SIG-M5 (cell line): ENCODE results near the gene TEN1.

Source experiments
- DNase-seq: peaks from one replicate; lab custom pipeline; 2025; lab: John Stamatoyannopoulos, UW

Gene TEN1

DNA sequence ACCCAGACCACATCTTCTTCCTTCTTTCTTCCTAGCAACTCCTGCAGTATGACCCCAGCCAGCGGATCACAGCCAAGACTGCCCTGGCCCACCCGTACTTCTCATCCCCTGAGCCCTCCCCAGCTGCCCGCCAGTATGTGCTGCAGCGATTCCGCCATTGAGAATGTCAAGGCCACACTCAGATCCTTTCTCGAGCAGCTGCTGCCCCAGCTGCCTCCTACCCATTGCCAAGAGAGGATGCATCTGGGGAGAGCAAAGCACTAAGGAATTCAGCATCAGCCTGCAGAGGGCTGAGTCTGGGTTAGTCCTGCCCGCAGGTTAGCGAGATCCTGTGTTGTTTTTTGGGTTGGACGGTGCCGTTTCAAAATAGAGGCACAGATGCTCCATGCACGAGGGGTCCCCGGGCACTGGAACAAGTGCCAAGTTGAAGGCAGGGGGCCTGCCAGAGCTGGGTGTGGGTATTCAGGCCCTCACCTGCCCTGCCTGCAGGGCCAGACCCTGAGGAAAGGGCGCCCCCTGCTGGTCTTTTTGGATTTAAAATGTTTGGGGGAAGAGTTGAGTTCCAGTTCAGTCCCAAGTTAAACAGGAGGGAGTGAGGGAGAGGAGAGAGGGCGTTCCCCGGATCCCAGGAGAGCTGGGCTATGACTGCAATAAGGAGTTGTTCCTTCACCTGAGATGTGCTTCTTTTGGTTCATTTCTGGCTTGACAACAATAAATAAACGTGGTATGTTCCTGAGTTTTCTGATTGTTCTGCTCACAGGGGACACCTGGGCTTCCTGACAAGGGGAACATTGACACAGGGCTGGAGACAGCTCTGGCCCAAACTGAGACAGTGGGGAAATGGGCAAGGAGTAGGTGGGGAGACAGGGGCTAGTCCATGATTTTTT lies 26.5 kb downstream of the TEN1 start:
- no peak for DNase-seq

DNA sequence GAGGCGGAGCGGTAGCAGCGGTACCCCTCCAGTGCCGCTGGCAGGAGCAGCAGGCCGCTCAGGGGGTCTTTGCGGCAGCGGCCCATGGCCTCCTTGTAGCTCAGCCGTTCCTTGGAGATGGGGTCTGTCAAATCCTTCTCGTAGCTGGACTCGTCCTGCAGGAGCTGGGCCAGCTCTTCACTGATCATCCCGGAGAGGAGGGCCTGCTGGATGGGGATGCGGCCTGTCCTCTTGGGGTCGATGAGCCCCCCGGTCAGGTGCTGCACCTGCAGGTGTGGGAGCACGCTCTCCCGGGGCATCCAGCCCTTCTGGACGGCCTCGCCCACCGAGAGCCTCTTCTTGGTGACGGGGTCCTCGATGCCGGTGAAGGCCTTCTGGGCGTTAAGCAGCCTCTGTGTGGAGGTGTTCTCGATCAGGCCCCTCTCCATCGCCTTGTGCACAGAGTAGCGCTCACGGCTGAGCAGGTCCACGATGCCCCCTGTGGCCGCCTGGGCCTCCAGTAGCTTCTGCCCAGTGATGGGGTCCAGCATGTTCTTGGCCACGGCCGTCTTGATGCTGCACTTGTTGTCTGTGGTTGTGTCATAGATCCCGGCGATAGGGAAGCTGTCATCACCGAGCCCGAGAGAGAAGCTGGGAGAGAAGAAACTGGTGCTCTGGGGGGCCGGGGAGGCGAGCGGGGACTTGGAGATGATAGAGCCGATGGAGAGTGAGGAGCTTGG lies 28.2 kb downstream of the TEN1 start:
- DNase-seq = no peak

DNA sequence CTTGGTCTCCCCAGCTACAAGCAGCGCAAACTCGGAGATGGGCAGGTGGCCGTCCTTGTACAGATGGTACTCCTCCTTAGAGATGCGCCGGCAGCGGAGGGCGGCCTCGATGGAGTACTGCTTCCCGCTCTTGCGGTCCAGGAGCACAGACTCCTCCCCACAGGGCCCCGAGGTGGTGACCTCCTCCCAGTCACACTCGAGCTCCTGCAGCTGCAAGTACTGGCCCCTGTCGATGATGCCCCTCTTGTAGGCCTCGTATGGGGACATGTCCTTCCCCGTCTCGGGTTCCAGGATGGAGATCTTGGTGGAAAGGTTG lies 28.8 kb downstream of the TEN1 start:
- DNase-seq = no peak

DNA sequence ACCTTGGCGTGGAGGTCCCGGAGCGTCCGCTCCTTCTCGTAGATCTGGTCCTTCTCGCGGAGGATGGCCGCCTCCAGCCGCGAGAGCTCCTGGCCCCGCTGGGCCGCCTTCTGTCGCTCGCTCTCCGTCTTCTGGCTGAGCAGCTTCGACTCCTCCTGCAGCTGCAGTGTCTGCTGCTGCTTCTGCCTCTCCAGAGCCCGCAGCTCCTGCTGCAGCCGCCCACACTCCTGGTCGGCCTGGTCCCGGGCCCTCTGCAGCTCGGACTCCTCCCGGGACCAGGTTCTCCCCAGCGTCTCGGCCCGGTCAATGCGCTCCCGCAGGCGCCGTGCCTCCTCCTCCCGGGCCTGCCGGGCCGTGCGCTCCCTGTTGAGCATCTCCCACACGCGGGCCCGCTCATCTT lies 29.2 kb downstream of the TEN1 start:
- no peak for DNase-seq

DNA sequence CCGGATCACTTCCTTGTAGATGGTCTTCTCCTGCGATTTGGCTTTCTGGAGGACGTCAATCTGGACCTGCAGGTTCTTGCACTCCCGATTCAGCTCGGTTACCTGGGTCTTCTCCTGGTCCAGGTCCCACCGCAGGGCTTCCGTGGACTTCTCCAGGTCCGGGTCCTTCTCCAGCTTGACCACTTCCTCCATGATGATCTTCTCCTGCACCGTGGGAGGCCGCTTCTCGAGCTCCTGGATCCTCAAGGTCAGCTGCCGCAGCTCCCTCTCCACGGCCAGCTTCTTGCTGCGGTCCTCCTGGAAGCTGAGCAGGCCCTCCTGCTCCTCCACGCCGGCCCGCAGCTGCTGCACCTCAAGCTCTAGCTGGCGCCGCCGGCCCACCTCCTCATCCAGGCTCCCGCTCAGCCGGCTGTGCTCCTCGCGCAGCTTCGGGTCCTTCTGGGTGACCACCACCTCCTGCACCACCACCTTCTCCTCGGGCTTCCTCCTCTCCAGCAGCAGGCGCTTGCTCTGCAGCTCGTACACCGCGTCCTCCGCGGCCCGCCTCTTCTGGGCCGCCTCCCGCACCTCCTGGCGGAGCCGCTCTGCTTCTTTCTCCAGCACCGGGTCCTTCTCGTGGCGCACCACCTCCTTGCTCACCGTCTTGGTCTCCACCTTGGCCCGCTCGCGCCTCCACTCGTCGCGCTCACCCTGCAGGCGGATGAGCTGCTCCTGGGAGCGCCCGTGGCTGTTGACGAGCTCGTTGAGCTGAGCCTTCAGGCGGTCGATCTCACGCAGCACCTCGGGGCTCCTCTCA lies 29.8 kb downstream of the TEN1 start:
- DNase-seq = no peak

DNA sequence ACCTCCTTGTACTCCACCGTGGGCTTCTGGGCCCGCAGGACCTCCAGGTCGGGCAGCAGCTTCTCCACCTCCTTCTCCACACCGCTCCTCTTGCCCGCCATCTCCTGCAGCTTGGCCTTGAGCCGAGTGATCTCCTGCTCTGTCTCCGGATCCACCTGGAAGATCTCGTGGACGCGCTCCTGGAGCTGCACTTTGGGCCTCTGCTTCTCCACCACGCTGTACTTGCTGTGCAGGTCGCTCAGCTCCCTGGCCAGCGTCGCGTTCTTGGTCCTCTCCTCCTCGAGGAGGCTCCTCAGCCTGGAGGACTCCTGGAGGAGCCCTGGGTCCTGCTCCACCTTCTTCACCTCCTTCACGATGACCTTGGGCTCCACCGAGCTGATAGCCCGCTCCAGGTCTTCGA lies 30.4 kb downstream of the TEN1 start:
- no peak for DNase-seq

DNA sequence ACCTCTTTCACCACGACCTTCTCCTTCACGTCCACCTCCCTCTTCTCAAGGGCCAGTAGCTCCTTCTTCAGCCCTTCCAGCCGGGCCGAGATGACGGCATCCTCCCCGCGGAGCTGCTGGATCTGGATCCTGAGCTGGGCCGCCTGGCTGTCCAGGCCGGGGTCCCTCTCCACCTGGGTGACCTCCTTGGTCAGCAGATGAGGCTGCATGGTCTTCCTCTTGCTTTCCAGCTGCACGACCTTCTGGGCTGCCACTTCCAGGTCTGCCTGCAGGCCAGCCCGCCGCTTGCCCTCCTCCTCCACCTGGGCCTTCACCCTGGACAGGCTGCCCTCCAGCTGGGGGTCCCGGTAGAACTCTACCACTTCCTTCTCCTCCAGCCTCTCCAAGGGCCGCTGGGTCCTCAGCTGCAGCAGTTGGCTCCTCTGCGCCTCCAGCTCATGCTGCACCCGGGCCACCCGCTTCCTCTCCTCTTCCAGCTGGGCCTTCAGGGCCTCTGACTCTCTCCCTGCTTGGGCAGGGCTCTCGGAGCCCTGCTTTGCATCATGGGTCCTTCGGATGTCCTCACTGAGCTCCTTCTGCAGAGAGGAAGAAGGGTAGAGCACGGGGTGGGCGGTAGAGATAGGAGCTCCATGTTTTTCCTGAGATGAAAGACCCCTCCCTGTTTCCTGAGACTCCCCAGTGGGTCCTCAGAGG lies 31.1 kb downstream of the TEN1 start:
- no peak for DNase-seq

DNA sequence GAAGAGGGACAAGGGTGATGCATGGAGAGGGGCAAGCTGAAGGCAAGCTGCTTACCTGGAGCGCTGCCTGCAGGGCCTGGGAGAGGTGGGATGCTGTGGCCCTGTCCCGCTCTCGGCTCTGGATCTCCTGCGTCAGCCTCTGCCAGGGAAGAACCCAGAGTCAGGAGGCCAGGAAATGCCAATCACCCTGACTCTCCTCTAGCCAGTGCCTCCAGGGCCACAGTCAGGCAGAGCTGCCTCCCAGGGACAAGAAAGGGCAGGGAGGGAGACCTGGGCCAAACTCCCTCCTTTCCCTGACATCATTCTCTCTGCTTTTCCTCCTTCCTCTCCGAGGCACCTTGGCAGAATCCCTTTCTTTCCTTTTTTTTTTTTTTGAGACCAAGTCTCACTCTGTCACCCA lies 32.9 kb downstream of the TEN1 start:
- DNase-seq = no peak

DNA sequence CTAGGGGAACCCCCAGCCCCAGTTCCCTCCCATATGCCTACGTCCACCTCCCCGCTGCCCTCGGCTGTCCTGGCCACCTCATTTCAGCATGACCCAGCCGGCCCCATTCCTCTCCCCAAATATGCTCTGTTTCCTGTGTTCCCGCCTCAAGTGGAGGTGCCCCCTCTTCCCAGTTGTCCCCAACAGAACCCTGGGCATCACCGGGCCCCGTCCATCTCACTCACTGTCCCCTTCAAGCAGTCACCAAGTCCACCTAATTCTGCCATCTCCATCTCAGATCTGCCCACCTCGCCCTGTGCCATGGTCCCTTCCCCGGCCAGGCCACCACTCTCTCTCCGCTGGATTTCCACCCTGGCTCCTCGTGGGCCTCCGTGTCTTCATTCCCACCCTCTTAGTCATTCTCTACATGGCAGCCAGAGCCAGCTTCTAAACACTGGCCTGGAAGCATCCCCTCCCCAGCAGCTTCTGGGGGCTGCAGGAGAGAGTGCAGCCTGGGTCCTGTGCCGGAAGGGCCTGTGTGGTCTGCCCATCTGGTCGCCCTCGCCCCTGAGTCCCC lies 34.4 kb downstream of the TEN1 start:
- no peak for DNase-seq

DNA sequence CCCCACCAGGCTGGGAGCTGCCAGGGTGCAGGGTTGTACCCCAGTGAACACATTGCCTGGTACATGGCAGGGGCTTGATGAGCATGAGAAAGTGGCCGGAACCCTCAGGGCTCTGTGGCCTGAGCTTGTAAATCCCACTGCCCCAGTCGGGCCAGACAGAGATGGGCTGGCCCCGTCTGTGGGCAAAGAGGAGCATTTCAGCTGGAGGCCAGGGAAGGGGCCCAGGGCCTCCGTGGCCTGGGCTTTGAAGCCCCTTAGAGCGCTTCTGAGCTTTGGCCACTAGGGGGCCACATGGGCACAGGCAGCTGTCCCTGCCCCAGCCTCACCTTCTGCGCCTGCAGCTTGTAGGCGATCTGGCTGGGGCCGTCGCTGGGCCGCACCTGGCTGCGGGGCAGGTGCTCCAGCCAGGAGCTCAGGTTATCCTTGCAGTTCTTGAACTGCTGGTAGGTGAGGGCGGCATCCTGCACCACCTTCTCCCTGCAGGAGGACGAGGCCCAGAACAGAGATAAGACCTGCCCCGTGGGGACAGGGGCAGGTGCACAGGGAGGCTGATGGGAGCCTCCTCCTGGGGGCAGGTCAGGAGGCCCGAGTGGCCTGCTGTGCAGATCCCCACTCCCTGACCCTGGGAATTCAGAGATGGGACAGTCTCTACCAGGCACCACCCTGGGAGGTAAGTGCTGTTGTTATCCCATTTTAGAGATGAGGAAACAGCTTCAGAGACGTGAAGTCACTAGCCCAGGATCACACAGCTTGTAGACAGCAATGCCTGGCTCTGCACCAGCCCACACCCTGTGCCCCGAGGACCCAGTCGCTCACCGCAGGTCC lies 35.3 kb downstream of the TEN1 start:
- no peak for DNase-seq

DNA sequence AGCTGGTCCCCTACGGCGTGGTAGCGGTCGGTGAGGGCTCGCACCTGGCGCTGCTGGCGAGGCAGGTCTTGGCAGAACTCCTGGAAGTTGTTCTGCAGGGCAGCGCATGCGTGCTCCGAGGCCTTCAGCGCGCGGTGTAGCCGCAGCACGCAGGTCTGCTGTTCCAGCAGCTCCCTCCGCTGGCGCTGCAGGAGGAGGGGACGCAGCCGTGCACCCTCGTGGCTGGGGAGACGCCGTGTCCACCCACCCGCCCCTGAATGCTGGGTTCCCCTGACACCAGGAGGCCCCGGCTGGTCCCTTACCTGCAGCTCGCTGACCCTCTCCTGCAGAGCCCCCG lies 35.9 kb downstream of the TEN1 start:
- no peak for DNase-seq

DNA sequence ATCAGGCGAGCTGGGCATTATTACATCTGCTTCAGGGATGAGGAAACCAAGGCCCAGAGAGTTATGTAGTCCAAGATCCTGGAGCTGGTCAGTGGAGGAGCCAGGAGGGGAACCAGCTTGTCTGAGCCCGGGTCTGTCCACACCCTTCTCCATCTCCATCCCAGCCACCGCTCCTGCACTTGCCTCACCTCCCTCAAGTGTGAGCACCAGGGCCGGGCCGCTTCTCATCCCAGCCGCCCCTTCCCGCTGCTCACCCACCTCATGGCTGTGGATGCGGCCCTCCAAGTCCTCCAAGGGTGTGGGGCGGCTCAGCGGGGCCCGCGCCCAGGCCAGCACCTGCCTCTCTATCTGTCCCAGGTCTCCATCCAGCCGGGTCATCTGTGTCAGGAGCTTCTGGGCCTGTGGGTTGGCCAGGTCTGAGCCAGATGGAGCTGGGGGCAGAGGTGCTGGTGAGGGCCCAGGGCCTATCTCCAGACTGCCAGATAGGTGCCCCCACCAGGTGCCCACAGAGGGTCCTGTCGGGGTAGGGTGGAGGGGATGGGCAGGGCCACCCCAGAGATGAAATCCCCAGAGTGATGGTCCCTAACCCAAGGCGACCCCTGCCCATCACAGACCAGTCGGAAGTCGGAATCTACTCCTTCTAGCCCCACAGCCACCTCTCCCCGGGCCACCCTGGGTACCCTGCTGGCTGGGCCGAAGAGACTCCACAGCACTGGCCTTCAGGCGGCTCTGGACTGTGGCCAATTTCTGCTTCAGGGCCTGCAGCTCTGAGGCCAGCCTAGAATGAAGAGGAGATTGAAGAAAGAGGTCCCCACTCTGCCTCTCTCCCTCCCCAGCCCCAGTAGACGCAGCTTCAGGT lies 38.7 kb downstream of the TEN1 start:
- DNase-seq = no peak

DNA sequence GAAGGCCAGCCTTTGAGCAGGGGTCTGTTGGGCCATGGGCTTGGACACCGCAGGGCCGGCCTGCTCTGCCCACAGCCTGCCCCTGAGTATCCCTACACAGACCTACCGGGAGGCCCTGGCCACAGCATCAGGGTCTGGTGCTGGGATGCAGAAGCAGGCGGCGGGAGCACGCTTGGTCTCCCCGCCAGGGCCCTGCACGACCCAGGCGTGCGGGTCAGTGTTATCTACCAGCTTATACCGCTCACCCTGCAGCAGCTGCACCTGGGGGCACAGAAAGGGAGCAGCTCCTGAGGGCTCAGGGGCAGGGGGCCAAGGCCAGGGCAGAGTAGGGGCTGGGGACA lies 39.3 kb downstream of the TEN1 start:
- DNase-seq = no peak

DNA sequence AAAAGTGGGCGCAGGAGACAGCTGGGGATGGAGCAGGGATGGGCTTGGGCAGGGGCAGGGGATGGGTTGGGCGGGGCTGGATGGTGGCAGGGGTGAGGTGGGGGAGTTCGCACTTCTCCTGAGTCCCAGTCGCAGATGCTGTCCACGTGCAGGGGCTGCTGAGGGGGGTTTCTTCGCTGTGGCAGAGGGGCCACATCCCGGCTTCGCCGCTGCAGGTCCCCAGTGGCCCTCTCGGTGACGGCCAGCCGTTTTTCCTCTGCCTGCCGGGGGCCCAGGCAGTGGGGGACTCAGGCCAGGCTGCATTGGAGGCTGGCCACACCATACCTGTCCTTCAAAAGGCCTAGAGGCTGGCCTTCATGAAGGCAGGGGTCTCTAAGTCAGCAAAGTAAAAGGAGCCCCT lies 39.8 kb downstream of the TEN1 start:
- no peak for DNase-seq

DNA sequence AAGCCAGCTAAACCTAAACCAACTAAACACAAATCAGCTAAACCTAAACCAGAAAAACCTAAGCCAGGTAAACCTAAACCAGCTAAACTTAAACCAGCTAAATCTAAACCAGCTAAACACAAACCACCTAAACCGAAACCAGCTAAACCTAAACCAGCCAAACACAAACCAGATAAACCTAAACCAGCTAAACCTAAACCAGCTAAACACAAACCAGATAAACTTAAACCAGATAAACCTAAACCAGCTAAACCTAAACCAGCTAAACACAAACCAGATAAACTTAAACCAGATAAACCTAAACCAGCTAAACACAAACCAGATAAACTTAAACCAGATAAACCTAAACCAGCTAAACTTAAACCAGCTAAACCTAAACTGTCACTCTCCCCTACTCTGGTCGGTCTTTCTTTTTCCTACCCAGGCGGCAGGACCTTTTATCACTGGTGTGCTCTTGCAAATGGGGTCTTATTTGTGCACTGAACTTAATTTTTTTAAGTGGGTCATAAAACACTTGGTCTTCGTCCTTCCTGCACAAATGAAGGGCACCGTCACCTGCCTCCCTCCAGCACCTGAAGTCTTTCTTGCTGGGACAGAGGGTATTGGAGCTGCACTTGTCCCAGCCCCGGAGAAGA lies 40.9 kb downstream of the TEN1 start:
- DNase-seq = no peak

DNA sequence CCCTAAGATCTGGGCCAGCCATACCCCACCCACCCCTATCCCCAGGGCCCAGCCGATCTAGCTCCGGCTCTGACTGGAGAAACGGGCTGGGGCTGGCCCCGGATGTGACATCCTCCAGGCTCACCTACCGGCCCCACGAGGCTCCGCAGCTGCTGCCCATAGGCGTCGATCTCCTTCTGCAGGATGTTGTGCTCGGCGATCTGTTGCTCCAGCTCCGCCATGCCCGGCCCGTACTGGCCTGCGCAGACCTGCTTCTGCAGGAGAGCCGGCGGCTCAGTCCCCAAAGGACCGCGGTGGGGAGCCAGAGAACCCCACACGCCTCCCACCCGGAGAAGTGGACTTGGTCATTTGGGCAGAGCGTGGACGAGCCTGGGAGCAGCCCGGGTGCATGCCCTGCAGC lies 43.2 kb downstream of the TEN1 start:
- no peak for DNase-seq

DNA sequence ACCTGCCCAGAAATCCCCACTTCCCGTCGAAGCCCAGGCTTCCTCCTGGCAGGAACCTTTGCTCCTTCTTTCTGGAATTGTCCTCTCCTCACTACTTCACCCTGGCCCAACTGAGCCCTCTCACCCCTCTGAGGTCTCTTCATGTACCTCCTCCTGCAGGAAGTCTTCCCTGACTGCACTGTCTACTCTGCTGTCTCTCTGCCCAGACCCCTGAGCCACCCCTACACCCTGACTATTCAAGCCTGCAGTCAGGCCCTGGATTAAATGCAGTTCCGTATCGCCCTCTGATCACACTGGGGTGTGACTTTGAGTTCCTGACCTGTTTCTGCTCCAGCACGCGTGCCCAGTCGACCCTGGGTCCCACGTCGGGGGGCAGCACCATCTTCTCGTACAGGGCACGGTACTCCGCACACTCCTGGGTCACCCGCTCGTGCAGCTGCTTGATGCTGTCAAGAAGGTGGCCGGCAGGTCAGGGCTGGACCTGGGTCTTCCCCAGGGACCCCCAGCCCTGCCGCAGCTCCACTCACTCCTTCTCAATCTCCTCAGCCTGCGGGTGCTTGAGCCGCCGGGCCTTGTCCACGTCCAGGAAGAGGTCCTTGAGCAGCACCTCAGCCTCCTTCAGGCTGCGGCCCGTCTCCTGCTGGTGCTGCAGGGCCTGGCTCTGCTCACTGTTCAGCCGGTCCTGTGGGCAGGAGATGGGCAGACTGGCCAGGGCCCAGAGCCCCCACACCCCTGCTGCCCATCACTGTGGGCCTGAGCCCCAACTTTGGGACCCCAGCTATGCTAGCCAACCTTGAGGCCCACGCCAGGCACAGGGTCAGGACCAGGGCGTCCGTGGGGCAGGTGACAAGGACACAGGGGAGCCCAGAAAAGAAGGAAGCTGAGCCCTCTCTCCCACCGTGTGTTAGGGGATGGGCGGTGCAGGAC lies 44.2 kb downstream of the TEN1 start:
- DNase-seq = no peak

DNA sequence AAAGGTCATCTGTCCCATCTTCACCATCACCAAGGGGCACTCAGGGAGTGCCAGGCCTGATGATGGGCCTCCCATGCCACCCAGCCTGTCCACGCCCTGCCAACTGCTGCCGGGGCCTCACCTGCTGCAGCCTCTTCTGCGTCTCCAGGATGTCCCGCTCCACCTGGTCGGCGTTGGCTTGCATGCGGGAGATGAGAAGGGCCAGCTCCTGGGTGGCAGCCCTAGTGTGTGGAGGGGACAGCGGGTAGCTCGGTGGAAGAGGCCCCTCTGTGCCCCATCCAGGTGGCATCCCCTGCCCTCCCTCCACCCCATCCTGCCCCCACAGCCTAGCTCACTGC lies 44.8 kb downstream of the TEN1 start:
- no peak for DNase-seq

DNA sequence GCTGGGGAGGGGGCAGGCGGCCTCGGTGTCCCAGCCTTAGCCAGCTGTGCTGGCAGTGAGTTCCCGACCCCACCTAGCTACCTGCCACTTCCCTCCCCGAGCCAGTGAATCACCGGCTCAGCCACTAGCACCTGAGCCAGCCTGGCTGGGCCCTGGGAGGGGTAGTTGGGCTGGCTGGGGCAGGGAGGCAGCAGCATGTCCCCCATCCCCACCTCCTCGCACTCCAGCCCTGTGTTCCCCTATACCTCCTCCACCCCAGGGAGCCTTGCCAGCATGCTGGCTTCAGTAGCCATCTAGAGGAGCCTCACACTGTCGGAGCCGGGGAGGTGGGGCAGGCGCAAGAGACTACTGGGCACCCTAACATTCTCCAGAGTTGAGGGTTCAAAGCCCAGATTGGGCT lies 45.3 kb downstream of the TEN1 start:
- DNase-seq = no peak
